OCI-LY1 (cell line): ENCODE data around the gene CDH13.

Source experiments
- H2AFZ ChIP-seq: fragments of 200-600 bp; sonication (generic), shearing (Covaris generic); 2 replicates; pipeline ENCODE4 v1.6.0; 2014; ENCODE audit warnings: antibody characterized with exemption, mild to moderate bottlenecking, low read length
- H3F3A ChIP-seq: fragments of 200-600 bp; sonication (generic), shearing (Covaris generic); 2 replicates; pipeline ENCODE4 v1.6.0; 2014; ENCODE audit warnings: mild to moderate bottlenecking, antibody characterized with exemption, low read length, moderate library complexity; ENCODE audit not compliant: insufficient read depth
- H3K27ac ChIP-seq: fragments of 200-600 bp; sonication (generic); 2 replicates; pipeline ENCODE4 v1.5.1; 2014; ENCODE audit warnings: low read length, mixed run types, mild to moderate bottlenecking, low read depth; ENCODE audit not compliant: poor library complexity, severe bottlenecking
- H3K27me3 ChIP-seq: fragments of 200-600 bp; sonication (generic); 2 replicates; pipeline ENCODE4 v1.6.0; 2014; ENCODE audit warnings: antibody characterized with exemption, mild to moderate bottlenecking, low read length, moderate library complexity; ENCODE audit not compliant: insufficient read depth
- H3K36me3 ChIP-seq: fragments of 200-600 bp; sonication (generic); 2 replicates; pipeline ENCODE4 v1.6.1; 2014; ENCODE audit warnings: mild to moderate bottlenecking, antibody characterized with exemption, low read length, moderate library complexity, mixed read lengths; ENCODE audit not compliant: insufficient read depth
- H3K4me1 ChIP-seq: fragments of 200-600 bp; sonication (generic); 2 replicates; pipeline ENCODE4 v1.5.1; 2014; ENCODE audit warnings: mild to moderate bottlenecking, low read length, moderate library complexity; ENCODE audit not compliant: insufficient read depth, severe bottlenecking
- H3K4me2 ChIP-seq: fragments of 200-600 bp; sonication (generic), shearing (Covaris generic); 2 replicates; pipeline ENCODE4 v1.6.1; 2014; ENCODE audit warnings: low read length
- H3K4me3 ChIP-seq: fragments of 200-600 bp; sonication (generic); 2 replicates; pipeline ENCODE4 v1.5.1; 2014; ENCODE audit warnings: low read length, low read depth, mild to moderate bottlenecking, mixed read lengths; ENCODE audit not compliant: poor library complexity, severe bottlenecking
- H3K79me2 ChIP-seq: fragments of 200-600 bp; shearing (Covaris generic); 2 replicates; pipeline ENCODE4 v1.6.1; 2016; ENCODE audit warnings: mixed run types, low read length, mixed read lengths; ENCODE audit not compliant: insufficient read depth
- H3K9ac ChIP-seq: fragments of 200-600 bp; sonication (generic), shearing (Covaris generic); 2 replicates; pipeline ENCODE4 v1.6.1; 2014; ENCODE audit warnings: mild to moderate bottlenecking, low read length, mixed read lengths
- H3K9me2 ChIP-seq: fragments of 200-600 bp; sonication (generic), shearing (Covaris generic); 2 replicates; pipeline ENCODE4 v1.6.1; 2014; ENCODE audit warnings: low read depth, mild to moderate bottlenecking, low read length, mixed read lengths
- H3K9me3 ChIP-seq: fragments of 200-600 bp; shearing (Covaris generic); 2 replicates; pipeline ENCODE4 v1.6.1; 2014; ENCODE audit warnings: low read length, mixed read lengths
- H4K20me1 ChIP-seq: fragments of 200-600 bp; sonication (generic), shearing (Covaris generic); 2 replicates; pipeline ENCODE4 v1.6.0; 2016; ENCODE audit warnings: mild to moderate bottlenecking, low read length; ENCODE audit not compliant: insufficient read depth
- EZH2 ChIP-seq: fragments of 200-600 bp; sonication (generic), shearing (Covaris generic); IDR thresholded peaks from 2 replicates; pipeline ENCODE4 v1.8.0; 2017; ENCODE audit warnings: borderline replicate concordance, mixed run types, mild to moderate bottlenecking, antibody characterized with exemption, low read length, moderate library complexity, mixed read lengths
- TF ChIP-seq, protein P1 (sequence below): fragments of 200-600 bp; sonication (generic), shearing (Covaris generic); IDR thresholded peaks from 2 replicates; pipeline ENCODE4 v1.5.1; 2017; ENCODE audit warnings: mild to moderate bottlenecking, antibody characterized with exemption, low read length, moderate library complexity, mixed read lengths

CDH13 gene

DNA sequence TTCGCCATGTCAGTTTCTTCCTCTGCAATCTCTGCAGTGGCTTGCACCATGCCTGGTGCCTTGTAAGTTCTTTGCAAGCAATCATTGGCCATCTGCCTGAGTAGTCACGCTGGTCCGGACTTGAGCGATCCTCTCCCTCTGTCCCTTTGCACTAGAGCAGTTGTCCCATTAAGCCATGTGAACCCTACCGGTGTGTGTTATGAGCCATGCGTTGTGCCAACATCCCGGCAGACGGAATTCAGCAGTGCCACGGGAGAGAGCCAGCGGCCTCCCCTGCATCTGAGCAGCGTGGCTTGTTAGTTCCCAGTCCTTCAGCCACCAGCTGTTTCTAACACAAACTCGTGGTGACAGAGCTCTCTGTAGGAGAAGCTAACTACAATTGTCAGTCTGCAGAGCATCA is 905.9 kb downstream of the CDH13 start:
- Histone ChIP-seq H3K4me2 (no peak overlapping the region), H2AFZ (no peak overlapping the region), H3K9me2 (no peaks in the 10 kb centered on the region), H3K79me2 (no peaks in the 10 kb centered on the region), H3K9me3 (no peaks in the 10 kb centered on the region), H3K27me3 (peaks cover 5% of the 10 kb centered on the region; the same call in 1 of the 2 replicates), H4K20me1 (no peaks in the 10 kb centered on the region), H3K4me1 (no peaks in the 10 kb centered on the region), H3K4me3 (no peak overlapping the region), H3F3A (no peaks in the 10 kb centered on the region), H3K36me3 (no peaks in the 10 kb centered on the region), H3K27ac (no peak overlapping the region), H3K9ac (no peak overlapping the region)
- TF ChIP-seq, protein P1, sequence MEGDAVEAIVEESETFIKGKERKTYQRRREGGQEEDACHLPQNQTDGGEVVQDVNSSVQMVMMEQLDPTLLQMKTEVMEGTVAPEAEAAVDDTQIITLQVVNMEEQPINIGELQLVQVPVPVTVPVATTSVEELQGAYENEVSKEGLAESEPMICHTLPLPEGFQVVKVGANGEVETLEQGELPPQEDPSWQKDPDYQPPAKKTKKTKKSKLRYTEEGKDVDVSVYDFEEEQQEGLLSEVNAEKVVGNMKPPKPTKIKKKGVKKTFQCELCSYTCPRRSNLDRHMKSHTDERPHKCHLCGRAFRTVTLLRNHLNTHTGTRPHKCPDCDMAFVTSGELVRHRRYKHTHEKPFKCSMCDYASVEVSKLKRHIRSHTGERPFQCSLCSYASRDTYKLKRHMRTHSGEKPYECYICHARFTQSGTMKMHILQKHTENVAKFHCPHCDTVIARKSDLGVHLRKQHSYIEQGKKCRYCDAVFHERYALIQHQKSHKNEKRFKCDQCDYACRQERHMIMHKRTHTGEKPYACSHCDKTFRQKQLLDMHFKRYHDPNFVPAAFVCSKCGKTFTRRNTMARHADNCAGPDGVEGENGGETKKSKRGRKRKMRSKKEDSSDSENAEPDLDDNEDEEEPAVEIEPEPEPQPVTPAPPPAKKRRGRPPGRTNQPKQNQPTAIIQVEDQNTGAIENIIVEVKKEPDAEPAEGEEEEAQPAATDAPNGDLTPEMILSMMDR, result no peak
- TF ChIP-seq EZH2, result no peak

DNA sequence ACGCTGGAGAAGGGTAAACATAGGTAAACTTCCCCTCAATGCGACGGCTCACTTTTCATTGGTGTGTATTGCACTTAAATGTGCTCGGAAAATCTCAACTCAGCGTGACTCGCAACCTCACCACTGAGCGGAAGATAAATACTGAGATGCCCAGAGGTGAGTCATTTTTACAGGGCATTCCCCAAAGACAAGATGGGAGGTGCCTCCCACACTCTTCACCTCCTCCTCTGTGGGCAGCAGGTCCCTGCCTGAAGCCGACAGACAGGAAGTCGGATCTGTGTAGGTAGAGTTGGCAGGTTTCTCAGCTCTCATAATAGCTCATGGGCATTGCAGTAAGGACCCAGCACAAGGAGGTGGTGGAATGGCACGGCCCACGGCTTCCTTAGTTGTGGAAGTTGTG is 906.4 kb downstream of the CDH13 start:
- Histone ChIP-seq H3K36me3 (no peaks in the 10 kb centered on the region), H3F3A (no peaks in the 10 kb centered on the region), H3K27ac (no peak overlapping the region), H4K20me1 (no peaks in the 10 kb centered on the region), H3K79me2 (no peaks in the 10 kb centered on the region), H3K27me3 (peaks cover 5% of the 10 kb centered on the region; the same call in 1 of the 2 replicates), H3K4me1 (no peaks in the 10 kb centered on the region), H3K9me3 (no peaks in the 10 kb centered on the region), H3K9me2 (no peaks in the 10 kb centered on the region), H3K4me3 (no peak overlapping the region), H3K4me2 (no peak overlapping the region), H3K9ac (no peak overlapping the region), H2AFZ (no peak overlapping the region)
- TF ChIP-seq EZH2, result no peak
- TF ChIP-seq, protein P1, result no peak

DNA sequence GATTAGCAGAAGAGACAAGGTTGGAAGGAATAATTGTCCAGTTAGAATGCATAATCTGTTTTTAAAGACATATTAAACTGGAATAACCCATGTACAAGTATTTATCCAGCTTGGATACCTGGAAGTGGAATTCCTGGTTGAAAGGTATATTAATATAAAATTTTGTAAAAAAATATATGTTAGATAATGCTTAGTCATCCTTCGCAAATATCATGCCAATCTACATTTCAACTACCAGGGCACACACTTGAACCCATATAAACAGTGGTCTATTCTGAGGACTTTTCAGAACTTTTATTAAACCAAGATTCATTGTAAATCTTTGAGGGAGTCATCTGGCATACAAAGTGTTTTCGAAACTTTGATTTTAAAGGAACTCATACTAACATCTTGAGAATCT is 911.9 kb downstream of the CDH13 start:
- H3K4me1 ChIP-seq, result no peaks in the 10 kb centered on the region
- no peak overlapping the region for H3K9ac ChIP-seq
- H3K4me3 ChIP-seq, result no peak overlapping the region
- no peaks in the 10 kb centered on the region for H4K20me1 ChIP-seq
- no peaks in the 10 kb centered on the region for H3K27me3 ChIP-seq
- H3K36me3 ChIP-seq, result no peaks in the 10 kb centered on the region
- no peaks in the 10 kb centered on the region for H3F3A ChIP-seq
- no peak for TF ChIP-seq EZH2
- TF ChIP-seq, protein P1, result no peak
- H3K27ac ChIP-seq, result no peak overlapping the region
- no peaks in the 10 kb centered on the region for H3K9me3 ChIP-seq
- H3K4me2 ChIP-seq, result no peak overlapping the region
- H2AFZ ChIP-seq, result no peak overlapping the region
- no peaks in the 10 kb centered on the region for H3K79me2 ChIP-seq
- no peaks in the 10 kb centered on the region for H3K9me2 ChIP-seq
